Effector memory CD4-positive, alpha-beta T cell (primary cell): Measurements from ENCODE around the gene ADAMTSL3.
"Not testable (repeated sequence)": the region's sequence is repeated elsewhere in the genome, so short reads cannot be mapped to it uniquely, and the experiment has no call there.

ENCODE experiments used
- DNase-seq, 3 donors: peaks; one replicate each; pipeline ENCODE4 v3.0.0-alpha.2; 2020
- H3K27ac ChIP-seq: 2 replicates; pipeline ENCODE4 v1.7.0; 2013; ENCODE audit warnings: mild to moderate bottlenecking, low read length, moderate library complexity; ENCODE audit not compliant: insufficient read depth, poor library complexity, severe bottlenecking
- H3K27me3 ChIP-seq: replicated peaks from 2 replicates; pipeline ENCODE4 v1.7.0; 2013; ENCODE audit warnings: mild to moderate bottlenecking, low read length; ENCODE audit not compliant: insufficient read depth, control insufficient read depth, poor library complexity, severe bottlenecking
- H3K36me3 ChIP-seq: 2 replicates; pipeline ENCODE4 v1.7.0; 2013; ENCODE audit warnings: mild to moderate bottlenecking, low read length, moderate library complexity; ENCODE audit not compliant: control insufficient read depth, insufficient read depth
- H3K4me1 ChIP-seq: 2 replicates; pipeline ENCODE4 v1.7.0; 2013; ENCODE audit warnings: low read length, mild to moderate bottlenecking; ENCODE audit not compliant: control insufficient read depth, insufficient read depth, poor library complexity, severe bottlenecking
- H3K4me3 ChIP-seq: 2 replicates; pipeline ENCODE4 v1.7.0; 2013; ENCODE audit warnings: low read length, low read depth, mild to moderate bottlenecking; ENCODE audit not compliant: insufficient read depth, poor library complexity, severe bottlenecking
- H3K9me3 ChIP-seq: 2 replicates; pipeline ENCODE4 v1.7.0; 2013; ENCODE audit warnings: mild to moderate bottlenecking, low read length, moderate library complexity; ENCODE audit not compliant: control insufficient read depth

ADAMTSL3 gene

GRCh38 chr15:84081391-84082168 lies 427.7 kb downstream of the ADAMTSL3 start:
- Histone ChIP-seq H3K36me3 (no peaks in the 10 kb centered on the region), H3K27me3 (peaks cover 17% of the 10 kb centered on the region), H3K4me3 (no peak overlapping the region), H3K9me3 (no peaks in the 10 kb centered on the region), H3K4me1 (no peaks in the 10 kb centered on the region), H3K27ac (no peak overlapping the region)
- DNase-seq = no peak

- Histone ChIP-seq H3K36me3 (no peaks in the 10 kb centered on the region), H3K27me3 (peaks cover 17% of the 10 kb centered on the region), H3K4me3 (no peak overlapping the region), H3K4me1 (no peaks in the 10 kb centered on the region), H3K27ac (no peak overlapping the region), H3K9me3 (no peaks in the 10 kb centered on the region)
- DNase-seq = no peak
Observed at GRCh38 chr15:84082739-84083138, 428.8 kb downstream of the ADAMTSL3 start.

GRCh38 chr15:84086071-84086470 lies 432.1 kb downstream of the ADAMTSL3 start:
- not testable (repeated sequence) for DNase-seq, H3K27me3 ChIP-seq, H3K9me3 ChIP-seq, H3K4me3 ChIP-seq, H3K27ac ChIP-seq, H3K36me3 ChIP-seq, H3K4me1 ChIP-seq
